ENCODE data around the gene GGPS1.

The GGPS1 gene

DNA sequence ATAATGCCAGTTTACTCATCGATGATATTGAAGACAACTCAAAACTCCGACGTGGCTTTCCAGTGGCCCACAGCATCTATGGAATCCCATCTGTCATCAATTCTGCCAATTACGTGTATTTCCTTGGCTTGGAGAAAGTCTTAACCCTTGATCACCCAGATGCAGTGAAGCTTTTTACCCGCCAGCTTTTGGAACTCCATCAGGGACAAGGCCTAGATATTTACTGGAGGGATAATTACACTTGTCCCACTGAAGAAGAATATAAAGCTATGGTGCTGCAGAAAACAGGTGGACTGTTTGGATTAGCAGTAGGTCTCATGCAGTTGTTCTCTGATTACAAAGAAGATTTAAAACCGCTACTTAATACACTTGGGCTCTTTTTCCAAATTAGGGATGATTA lies 13.7 kb downstream of the GGPS1 start:
- Histone ChIP-seq H3K4me3 (ENCODE audit: low read depth in 1 of 2, low read length in 2 of 2) (no peak overlapping the region), H4K20me1 (ENCODE audit: insufficient read depth, low read length) (no peaks in the 10 kb centered on the region), H2AFZ (ENCODE audit: low read depth, low read length) (no peak overlapping the region), H3K4me1 (ENCODE audit: insufficient read depth, low read length) (peaks cover 1% of the 10 kb centered on the region; the same call in 1 of the 2 replicates), H3K79me2 (ENCODE audit: insufficient read depth, low read length) (peaks cover 8% of the 10 kb centered on the region), H3K9ac (ENCODE audit: low read depth, low read length) (no peak overlapping the region), H3K36me3 (ENCODE audit: insufficient read depth, low read length) (peaks cover 33% of the 10 kb centered on the region), H3K4me2 (ENCODE audit: insufficient read depth, low read length) (no peak overlapping the region), H3K27ac (ENCODE audit: low read length) (no peak overlapping the region), H3K9me3 (ENCODE audit: insufficient read depth, low read length, severe bottlenecking) (no peaks in the 10 kb centered on the region), H3K27me3 (ENCODE audit: insufficient read depth, low read length, poor library complexity) (no peaks in the 10 kb centered on the region)
- DNase-seq (no peak), ATAC-seq (ENCODE audit: insufficient read depth, low read depth) (no peak)
- TF ChIP-seq EZH2 (IDR thresholded peaks at IDR 0.05; ENCODE audit: borderline replicate concordance, low read depth, low read length, severe bottlenecking) = no peak
- TF ChIP-seq, protein P1, sequence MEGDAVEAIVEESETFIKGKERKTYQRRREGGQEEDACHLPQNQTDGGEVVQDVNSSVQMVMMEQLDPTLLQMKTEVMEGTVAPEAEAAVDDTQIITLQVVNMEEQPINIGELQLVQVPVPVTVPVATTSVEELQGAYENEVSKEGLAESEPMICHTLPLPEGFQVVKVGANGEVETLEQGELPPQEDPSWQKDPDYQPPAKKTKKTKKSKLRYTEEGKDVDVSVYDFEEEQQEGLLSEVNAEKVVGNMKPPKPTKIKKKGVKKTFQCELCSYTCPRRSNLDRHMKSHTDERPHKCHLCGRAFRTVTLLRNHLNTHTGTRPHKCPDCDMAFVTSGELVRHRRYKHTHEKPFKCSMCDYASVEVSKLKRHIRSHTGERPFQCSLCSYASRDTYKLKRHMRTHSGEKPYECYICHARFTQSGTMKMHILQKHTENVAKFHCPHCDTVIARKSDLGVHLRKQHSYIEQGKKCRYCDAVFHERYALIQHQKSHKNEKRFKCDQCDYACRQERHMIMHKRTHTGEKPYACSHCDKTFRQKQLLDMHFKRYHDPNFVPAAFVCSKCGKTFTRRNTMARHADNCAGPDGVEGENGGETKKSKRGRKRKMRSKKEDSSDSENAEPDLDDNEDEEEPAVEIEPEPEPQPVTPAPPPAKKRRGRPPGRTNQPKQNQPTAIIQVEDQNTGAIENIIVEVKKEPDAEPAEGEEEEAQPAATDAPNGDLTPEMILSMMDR (IDR thresholded peaks at IDR 0.05; ENCODE audit: borderline replicate concordance, extremely low read depth, low read length, poor library complexity, severe bottlenecking) = no peak

DNA sequence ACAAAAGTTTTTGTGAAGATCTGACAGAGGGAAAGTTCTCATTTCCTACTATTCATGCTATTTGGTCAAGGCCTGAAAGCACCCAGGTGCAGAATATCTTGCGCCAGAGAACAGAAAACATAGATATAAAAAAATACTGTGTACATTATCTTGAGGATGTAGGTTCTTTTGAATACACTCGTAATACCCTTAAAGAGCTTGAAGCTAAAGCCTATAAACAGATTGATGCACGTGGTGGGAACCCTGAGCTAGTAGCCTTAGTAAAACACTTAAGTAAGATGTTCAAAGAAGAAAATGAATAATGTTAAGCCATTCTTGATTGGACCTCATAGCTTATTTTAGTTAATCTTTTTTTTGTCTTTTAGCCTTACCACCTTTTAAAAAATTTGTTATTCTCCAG lies 14.1 kb downstream of the GGPS1 start:
- no peak for TF ChIP-seq EZH2 (IDR thresholded peaks at IDR 0.05; ENCODE audit: borderline replicate concordance, low read depth, low read length, severe bottlenecking)
- TF ChIP-seq, protein P1 (IDR thresholded peaks at IDR 0.05; ENCODE audit: borderline replicate concordance, extremely low read depth, low read length, poor library complexity, severe bottlenecking) = no peak
- ATAC-seq (ENCODE audit: insufficient read depth, low read depth) = no peak

DNA sequence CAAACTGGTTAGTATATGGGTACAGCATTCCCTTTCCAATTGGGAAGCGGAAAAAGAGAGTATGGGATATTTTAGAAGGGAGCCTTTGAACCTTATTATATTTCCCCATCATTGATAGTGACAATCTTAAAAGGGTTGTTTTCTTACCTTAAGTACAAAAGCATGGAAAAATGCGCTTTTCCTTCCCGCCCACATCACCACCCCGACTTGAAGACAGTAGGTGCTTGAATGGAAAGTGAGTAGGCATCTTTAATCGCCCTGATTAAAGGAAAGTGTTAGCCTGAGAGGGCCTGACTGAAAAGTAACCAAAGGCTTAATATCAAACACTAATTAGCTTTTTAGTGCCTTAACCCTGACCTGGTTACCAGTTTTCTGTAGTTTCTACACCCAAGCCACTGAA lies 15.4 kb downstream of the GGPS1 start:
- Histone ChIP-seq H3K4me2 (ENCODE audit: insufficient read depth, low read length) (no peak overlapping the region), H3K79me2 (ENCODE audit: insufficient read depth, low read length) (peaks cover 1% of the 10 kb centered on the region; the same call in 1 of the 2 replicates), H2AFZ (ENCODE audit: low read depth, low read length) (no peak overlapping the region), H3K4me1 (ENCODE audit: insufficient read depth, low read length) (no peaks in the 10 kb centered on the region), H3K27me3 (ENCODE audit: insufficient read depth, low read length, poor library complexity) (no peaks in the 10 kb centered on the region), H4K20me1 (ENCODE audit: insufficient read depth, low read length) (no peaks in the 10 kb centered on the region), H3K27ac (ENCODE audit: low read length) (no peak overlapping the region), H3K9me3 (ENCODE audit: insufficient read depth, low read length, severe bottlenecking) (no peaks in the 10 kb centered on the region), H3K9ac (ENCODE audit: low read depth, low read length) (no peak overlapping the region), H3K4me3 (ENCODE audit: low read depth in 1 of 2, low read length in 2 of 2) (no peak overlapping the region), H3K36me3 (ENCODE audit: insufficient read depth, low read length) (peaks cover 19% of the 10 kb centered on the region; the same call in 1 of the 2 replicates)
- TF ChIP-seq, protein P1 (IDR thresholded peaks at IDR 0.05; ENCODE audit: borderline replicate concordance, extremely low read depth, low read length, poor library complexity, severe bottlenecking) = no peak
- no peak for TF ChIP-seq EZH2 (IDR thresholded peaks at IDR 0.05; ENCODE audit: borderline replicate concordance, low read depth, low read length, severe bottlenecking)
- ATAC-seq (ENCODE audit: insufficient read depth, low read depth) = no peak
- DNase-seq = no peak

More for the DNA sequence above, 14.1 kb downstream of the GGPS1 start:
- Histone ChIP-seq H2AFZ (ENCODE audit: low read depth, low read length) (no peak overlapping the region), H3K79me2 (ENCODE audit: insufficient read depth, low read length) (peaks cover 5% of the 10 kb centered on the region; the same call in 1 of the 2 replicates), H3K9ac (ENCODE audit: low read depth, low read length) (no peak overlapping the region), H3K4me3 (ENCODE audit: low read depth in 1 of 2, low read length in 2 of 2) (no peak overlapping the region), H3K27me3 (ENCODE audit: insufficient read depth, low read length, poor library complexity) (no peaks in the 10 kb centered on the region), H3K4me2 (ENCODE audit: insufficient read depth, low read length) (no peak overlapping the region), H3K4me1 (ENCODE audit: insufficient read depth, low read length) (no peaks in the 10 kb centered on the region), H3K27ac (ENCODE audit: low read length) (no peak overlapping the region), H4K20me1 (ENCODE audit: insufficient read depth, low read length) (no peaks in the 10 kb centered on the region), H3K9me3 (ENCODE audit: insufficient read depth, low read length, severe bottlenecking) (no peaks in the 10 kb centered on the region), H3K36me3 (ENCODE audit: insufficient read depth, low read length) (peaks cover 29% of the 10 kb centered on the region)
- DNase-seq = no peak

DNA sequence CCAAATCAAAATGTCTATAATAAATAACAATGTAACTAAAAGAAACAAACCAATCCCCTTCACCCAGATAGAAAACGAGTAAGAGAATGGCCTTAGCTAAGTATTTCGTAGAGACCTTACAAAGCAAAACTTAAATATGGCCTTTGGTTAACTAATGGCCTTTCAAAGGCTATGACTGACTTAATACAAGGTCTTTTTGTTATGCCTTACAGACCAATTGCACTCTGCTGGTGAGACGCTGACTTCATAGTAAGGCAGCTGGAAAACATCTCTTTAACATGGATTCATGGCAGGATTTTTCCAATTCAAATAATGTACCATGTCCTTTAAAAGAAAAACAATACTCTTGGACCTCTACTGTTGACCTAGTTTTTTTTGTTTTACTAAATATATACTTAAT lies 23.1 kb downstream of the GGPS1 start:
- DNase-seq (no peak), ATAC-seq (ENCODE audit: insufficient read depth, low read depth) (no peak)
- Histone ChIP-seq H3K27me3 (ENCODE audit: insufficient read depth, low read length, poor library complexity) (no peaks in the 10 kb centered on the region), H2AFZ (ENCODE audit: low read depth, low read length) (no peak overlapping the region), H3K4me2 (ENCODE audit: insufficient read depth, low read length) (no peak overlapping the region), H4K20me1 (ENCODE audit: insufficient read depth, low read length) (no peaks in the 10 kb centered on the region), H3K9me3 (ENCODE audit: insufficient read depth, low read length, severe bottlenecking) (no peaks in the 10 kb centered on the region), H3K79me2 (ENCODE audit: insufficient read depth, low read length) (no peaks in the 10 kb centered on the region), H3K27ac (ENCODE audit: low read length) (no peak overlapping the region), H3K4me1 (ENCODE audit: insufficient read depth, low read length) (no peaks in the 10 kb centered on the region), H3K36me3 (ENCODE audit: insufficient read depth, low read length) (no peaks in the 10 kb centered on the region), H3K4me3 (ENCODE audit: low read depth in 1 of 2, low read length in 2 of 2) (no peak overlapping the region), H3K9ac (ENCODE audit: low read depth, low read length) (no peak overlapping the region)
- TF ChIP-seq, protein P1 (IDR thresholded peaks at IDR 0.05; ENCODE audit: borderline replicate concordance, extremely low read depth, low read length, poor library complexity, severe bottlenecking) = no peak
- TF ChIP-seq EZH2 (IDR thresholded peaks at IDR 0.05; ENCODE audit: borderline replicate concordance, low read depth, low read length, severe bottlenecking) = no peak
